Measurements from ENCODE around the gene GRIP1. TPM values are rescaled to one million over a fixed set of nuclear protein-coding genes. Genes with fewer than 3 reads are reported as not detected.

The GRIP1 gene
- total and polyA plus RNA-seq, 2 of the 4 experiments (the other 2 are of a cell fraction): under 0.01 to 0.07 TPM

- dilution Hi-C loops (cut with HindIII; ENCODE audit: low sequenced_read_pairs, unreplicated experiment) (no loop called here), in situ Hi-C loops (cut with MboI; ENCODE audit: low sequenced_read_pairs) (no loop called here), intact Hi-C loops (cut with micrococcal nuclease) (loop anchor here (10.0 kb wide), 1 partner anchor 268 kb away; no protein-coding TSS in a partner anchor)
- no CpG with 5 or more reads among the region's 2 CpGs for WGBS, 2 experiments (ENCODE audit: extremely low coverage in 2 of 2, insufficient read length in 1 of 2)
- Histone ChIP-seq H3K4me2 (ENCODE audit: low read depth, low read length) (no peak overlapping the region), H4K5ac (ENCODE audit: low read depth, low read length) (no peak overlapping the region), H2BK20ac (ENCODE audit: low read depth, low read length) (no peak overlapping the region), H3K4me1 (ENCODE audit: control insufficient read depth, insufficient read depth, low read length) (no peaks in the 10 kb centered on the region), H2BK120ac (ENCODE audit: low read depth, low read length) (no peak overlapping the region), H3K9ac (ENCODE audit: low read depth, low read length) (no peak overlapping the region), H3K14ac (replicated peaks; ENCODE audit: low read depth, low read length) (no peak overlapping the region), H2AK9ac (replicated peaks; ENCODE audit: low read depth, low read length, poor library complexity) (no peak overlapping the region), H3K4me3 (ENCODE audit: insufficient read depth, low read depth, low read length) (no peak overlapping the region), H2AK5ac (ENCODE audit: low read depth, low read length) (no peak overlapping the region), H3K9me1 (ENCODE audit: insufficient read depth, low read length) (no peaks in the 10 kb centered on the region), H3K23ac (ENCODE audit: low read depth, low read length) (no peak overlapping the region), H4K8ac (ENCODE audit: low read depth in 2 of 2, low read length in 2 of 2) (no peak overlapping the region), H2AFZ (replicated peaks; ENCODE audit: low read length, poor library complexity) (no peak overlapping the region), H3K79me1 (ENCODE audit: low read depth in 1 of 2, low read length in 2 of 2) (no peaks in the 10 kb centered on the region), H3K18ac (ENCODE audit: low read depth, low read length) (no peak overlapping the region), H4K91ac (ENCODE audit: insufficient read depth, low read depth, low read length) (no peak overlapping the region), H3K27me3 (ENCODE audit: control insufficient read depth, insufficient read depth, low read length) (peaks cover 5% of the 10 kb centered on the region), H3K56ac (ENCODE audit: extremely low read depth, insufficient read depth, low read length) (no peak overlapping the region), H4K20me1 (ENCODE audit: insufficient read depth, low read length) (no peaks in the 10 kb centered on the region), H3K36me3 (ENCODE audit: control insufficient read depth, insufficient read depth, low read length) (no peaks in the 10 kb centered on the region), H3K27ac (ENCODE audit: insufficient read depth, low read length) (no peak overlapping the region), H3K9me3 (ENCODE audit: control insufficient read depth, insufficient read depth, low read length) (no peaks in the 10 kb centered on the region), H2BK15ac (ENCODE audit: low read depth, low read length) (no peak overlapping the region), H2BK5ac (ENCODE audit: low read depth, low read length, poor library complexity, severe bottlenecking) (no peak overlapping the region), H3K4ac (ENCODE audit: low read depth, low read length) (no peak overlapping the region)
- TF ChIP-seq NFE2L2 (IDR thresholded peaks at IDR 0.05; ENCODE audit: low read depth, low read length) (no peak), FOS (IDR thresholded peaks at IDR 0.05; ENCODE audit: low read depth, low read length) (no peak), CEBPB (IDR thresholded peaks at IDR 0.05; ENCODE audit: low read depth, low read length) (no peak), POLR2A (IDR thresholded peaks at IDR 0.05; ENCODE audit: low read depth, low read length) (no peak)
- TF ChIP-seq, protein P1, sequence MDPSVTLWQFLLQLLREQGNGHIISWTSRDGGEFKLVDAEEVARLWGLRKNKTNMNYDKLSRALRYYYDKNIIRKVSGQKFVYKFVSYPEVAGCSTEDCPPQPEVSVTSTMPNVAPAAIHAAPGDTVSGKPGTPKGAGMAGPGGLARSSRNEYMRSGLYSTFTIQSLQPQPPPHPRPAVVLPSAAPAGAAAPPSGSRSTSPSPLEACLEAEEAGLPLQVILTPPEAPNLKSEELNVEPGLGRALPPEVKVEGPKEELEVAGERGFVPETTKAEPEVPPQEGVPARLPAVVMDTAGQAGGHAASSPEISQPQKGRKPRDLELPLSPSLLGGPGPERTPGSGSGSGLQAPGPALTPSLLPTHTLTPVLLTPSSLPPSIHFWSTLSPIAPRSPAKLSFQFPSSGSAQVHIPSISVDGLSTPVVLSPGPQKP (IDR thresholded peaks at IDR 0.05; ENCODE audit: borderline replicate concordance, low read depth, low read length): no peak
- CTCF ChIA-PET: interaction anchor here (0.7 kb wide), 1 partner anchor 157 kb away, joined by 3 read pairs; no protein-coding TSS in a partner anchor
- DNase-seq (no peak), ATAC-seq (ENCODE audit: low read depth) (no peak)
- POLR2A ChIA-PET (ENCODE audit: unreplicated experiment): no interaction called here
- BruUV-seq (replicated peaks): no TSS peak
These were observed 252.2 kb downstream of the GRIP1 start for GRCh38 chr12:66426696-66427095.
